ENCODE measurements around the gene FOXM1.

GRCh38 chr12:2919249-2919648 lies 42.3 kb upstream of the FOXM1 start:
- TF ChIP-seq FOXK2 (IDR thresholded peaks at IDR 0.05), result no peak
- no peak for TF ChIP-seq NRF1 (conservative IDR thresholded peaks at IDR 0.05; ENCODE audit: low read depth, low read length)
- TF ChIP-seq CTCF (IDR thresholded peaks at IDR 0.05 in 2 of 3, conservative IDR thresholded peaks at IDR 0.05 in 1 of 3; ENCODE audit: control insufficient read depth in 2 of 3, extremely low read depth in 1 of 3, insufficient read depth in 1 of 3, low read depth in 3 of 3, low read length in 3 of 3), result no peak
- TF ChIP-seq SMARCA5 (IDR thresholded peaks at IDR 0.05), result no peak
- no peak for TF ChIP-seq NFXL1 (IDR thresholded peaks at IDR 0.05; ENCODE audit: borderline replicate concordance)
- no peak for TF ChIP-seq POLR2A (IDR thresholded peaks at IDR 0.05; ENCODE audit: low read depth, low read length)
- no peak for TF ChIP-seq CEBPB (IDR thresholded peaks at IDR 0.05; ENCODE audit: borderline replicate concordance in 1 of 2, low read depth in 2 of 2, low read length in 2 of 2)
- no peak for TF ChIP-seq SRF (IDR thresholded peaks at IDR 0.05; ENCODE audit: low read depth in 2 of 2, low read length in 2 of 2)

All from GM12878 (cell line).